HG03097 (cell line): Measurements from ENCODE around the gene STK32C.
"Not testable (repeated sequence)": the region's sequence is repeated elsewhere in the genome, so short reads cannot be mapped to it uniquely, and the experiment has no call there.

Source experiments
- ATAC-seq: cut with Tn5 transposase; IDR thresholded peaks from one replicate; pipeline ENCODE4 v1.9.1; 2021; ENCODE audit not compliant: unreplicated experiment, low FRiP score

Gene STK32C

GRCh38 chr10:132220996-132221395 lies 86.8 kb downstream of the STK32C start:
- ATAC-seq, result not testable (repeated sequence)

GRCh38 chr10:132220061-132220460 lies 87.7 kb downstream of the STK32C start:
- ATAC-seq, result no peak

GRCh38 chr10:132219486-132219885 lies 88.3 kb downstream of the STK32C start:
- no peak for ATAC-seq

- not testable (repeated sequence) for ATAC-seq
Measured at GRCh38 chr10:132216441-132216840, 91.3 kb downstream of the STK32C start.

- no peak for ATAC-seq
Measured at GRCh38 chr10:132213917-132214316, 93.8 kb downstream of the STK32C start.

- no peak for ATAC-seq
Measured at GRCh38 chr10:132212816-132213215, 94.9 kb downstream of the STK32C start.

GRCh38 chr10:132211246-132211645 lies 96.5 kb downstream of the STK32C start:
- ATAC-seq, result no peak

- ATAC-seq, result no peak
Measured at GRCh38 chr10:132210766-132211165, 97.0 kb downstream of the STK32C start.

- no peak for ATAC-seq
Measured at GRCh38 chr10:132209978-132210530, 97.7 kb downstream of the STK32C start.

GRCh38 chr10:132209130-132209529 lies 98.6 kb downstream of the STK32C start:
- ATAC-seq, result no peak

GRCh38 chr10:132208462-132209050 lies 99.2 kb downstream of the STK32C start:
- no peak for ATAC-seq

- no peak for ATAC-seq
Measured at GRCh38 chr10:132207536-132208461, 100.0 kb downstream of the STK32C start.

- ATAC-seq, result no peak
Measured at GRCh38 chr10:132206806-132207535, 100.8 kb downstream of the STK32C start.

GRCh38 chr10:132206377-132206745 lies 101.4 kb downstream of the STK32C start:
- ATAC-seq, result no peak

- no peak for ATAC-seq
Measured at GRCh38 chr10:132205650-132206376, 101.9 kb downstream of the STK32C start.

GRCh38 chr10:132204781-132205473 lies 102.8 kb downstream of the STK32C start:
- no peak for ATAC-seq

GRCh38 chr10:132204078-132204780 lies 103.5 kb downstream of the STK32C start:
- ATAC-seq, result no peak

GRCh38 chr10:132203256-132204077 lies 104.3 kb downstream of the STK32C start:
- no peak for ATAC-seq
